ENCODE measurements around the gene AIF1L.
"Not testable (repeated sequence)": the region's sequence is repeated elsewhere in the genome, so short reads cannot be mapped to it uniquely, and the experiment has no call there.

- not testable (repeated sequence) for TF ChIP-seq EZH2phosphoT487 (IDR thresholded peaks at IDR 0.05; ENCODE audit: low read depth, severe bottlenecking, unreplicated experiment); EZH2 (IDR thresholded peaks at IDR 0.05; ENCODE audit: borderline replicate concordance)
Observed at GRCh38 chr9:131115360-131115742, 19.0 kb downstream of the AIF1L start.
